22Rv1 (cell line): ENCODE results near the gene PTPRR.

Experiments
- H3K27ac ChIP-seq: fragments of 450-650 bp; 2 replicates; pipeline ENCODE4 v1.5.1; 2017
- ZFX ChIP-seq: fragments of 450-650 bp; IDR thresholded peaks from 2 replicates; pipeline ENCODE4 v1.6.1; 2017; ENCODE audit warnings: antibody characterized with exemption, borderline replicate concordance
- TF ChIP-seq, protein P1 (sequence below): fragments of 450-650 bp; IDR thresholded peaks from 2 replicates; pipeline ENCODE4 v1.5.1; 2017; ENCODE audit warnings: mild to moderate bottlenecking

PTPRR gene

GRCh38 chr12:70749931-70750330 lies 170.6 kb downstream of the PTPRR start:
- H3K27ac ChIP-seq, result no peak overlapping the region
- no peak for TF ChIP-seq ZFX
- TF ChIP-seq, protein P1, sequence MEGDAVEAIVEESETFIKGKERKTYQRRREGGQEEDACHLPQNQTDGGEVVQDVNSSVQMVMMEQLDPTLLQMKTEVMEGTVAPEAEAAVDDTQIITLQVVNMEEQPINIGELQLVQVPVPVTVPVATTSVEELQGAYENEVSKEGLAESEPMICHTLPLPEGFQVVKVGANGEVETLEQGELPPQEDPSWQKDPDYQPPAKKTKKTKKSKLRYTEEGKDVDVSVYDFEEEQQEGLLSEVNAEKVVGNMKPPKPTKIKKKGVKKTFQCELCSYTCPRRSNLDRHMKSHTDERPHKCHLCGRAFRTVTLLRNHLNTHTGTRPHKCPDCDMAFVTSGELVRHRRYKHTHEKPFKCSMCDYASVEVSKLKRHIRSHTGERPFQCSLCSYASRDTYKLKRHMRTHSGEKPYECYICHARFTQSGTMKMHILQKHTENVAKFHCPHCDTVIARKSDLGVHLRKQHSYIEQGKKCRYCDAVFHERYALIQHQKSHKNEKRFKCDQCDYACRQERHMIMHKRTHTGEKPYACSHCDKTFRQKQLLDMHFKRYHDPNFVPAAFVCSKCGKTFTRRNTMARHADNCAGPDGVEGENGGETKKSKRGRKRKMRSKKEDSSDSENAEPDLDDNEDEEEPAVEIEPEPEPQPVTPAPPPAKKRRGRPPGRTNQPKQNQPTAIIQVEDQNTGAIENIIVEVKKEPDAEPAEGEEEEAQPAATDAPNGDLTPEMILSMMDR, result no peak

- TF ChIP-seq, protein P1, result no peak
- no peak for TF ChIP-seq ZFX
- no peak overlapping the region for H3K27ac ChIP-seq
Measured at GRCh38 chr12:70748809-70749208, 171.7 kb downstream of the PTPRR start.

- TF ChIP-seq ZFX, result no peak
- TF ChIP-seq, protein P1, result no peak
- H3K27ac ChIP-seq, result no peak overlapping the region
Measured at GRCh38 chr12:70747445-70748260, 172.9 kb downstream of the PTPRR start.

- H3K27ac ChIP-seq, result no peak overlapping the region
Measured at GRCh38 chr12:70745048-70745447, 175.5 kb downstream of the PTPRR start.

GRCh38 chr12:70744178-70744577 lies 176.4 kb downstream of the PTPRR start:
- H3K27ac ChIP-seq, result no peak overlapping the region
- no peak for TF ChIP-seq ZFX
- TF ChIP-seq, protein P1, result no peak

More at GRCh38 chr12:70745048-70745447, 175.5 kb downstream of the PTPRR start:
- TF ChIP-seq, protein P1, result no peak
- TF ChIP-seq ZFX, result no peak

DNA sequence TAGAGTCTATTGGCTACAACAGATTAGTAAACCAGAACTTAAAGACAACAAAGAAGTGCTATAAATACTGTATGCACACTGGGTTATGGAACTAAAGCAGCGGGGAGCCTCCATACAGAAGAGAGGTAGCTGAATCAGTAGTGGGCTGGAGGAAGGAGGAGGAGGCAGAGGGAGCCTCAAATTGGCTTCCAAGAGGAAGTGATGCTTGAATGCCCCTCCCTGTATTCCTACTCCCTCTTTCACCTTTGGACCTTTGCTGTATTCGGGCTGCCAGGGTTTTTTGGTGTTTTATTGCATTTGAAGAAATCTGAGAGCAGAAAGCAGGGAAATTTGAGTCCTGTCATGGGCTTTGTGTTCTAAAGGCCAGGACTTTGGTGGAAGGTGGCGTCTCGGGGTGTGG lies 179.3 kb downstream of the PTPRR start:
- TF ChIP-seq, protein P1, result no peak
- no peak for TF ChIP-seq ZFX
- H3K27ac ChIP-seq, result no peak overlapping the region

GRCh38 chr12:70739756-70740155 lies 180.8 kb downstream of the PTPRR start:
- H3K27ac ChIP-seq, result no peak overlapping the region
- TF ChIP-seq, protein P1, result no peak
